PC-9 (cell line): ENCODE results near the gene RBP5. TPM values are rescaled to one million over a fixed set of nuclear protein-coding genes. Genes with fewer than 3 reads are reported as not detected.

ENCODE experiments used
- BruUV-seq: library from RNA; stranded (reverse); fragments of 400-500 nt; replicated peaks from 2 replicates; lab custom pipeline; 2021; lab: Mats Ljungman, UMichigan
- CTCF ChIA-PET: fragments of 300-600 bp; sonication (Branson Sonifier 250); formaldehyde crosslinking; loops from one replicate; lab custom pipeline; 2022; ENCODE audit warnings: antibody characterized with exemption; lab: Charles Lee
- POLR2A ChIA-PET: fragments of 300-600 bp; sonication (Branson Sonifier 250); formaldehyde crosslinking; loops from one replicate; lab custom pipeline; 2022; ENCODE audit warnings: antibody characterized with exemption; ENCODE audit not compliant: unreplicated experiment; lab: Charles Lee
- DNase-seq, 2 experiments: peaks; one replicate each; pipeline versions ENCODE4 v3.0.0 to v3.0.0-alpha.2; 2015 to 2022; ENCODE audit warnings: mixed read lengths in 1 of 2
- H2AFZ ChIP-seq: fragments of 200-600 bp; sonication (generic); 2 replicates; pipeline ENCODE4 v1.8.1; 2017; ENCODE audit warnings: antibody characterized with exemption
- H3F3A ChIP-seq: fragments of 200-600 bp; sonication (generic); 2 replicates; pipeline ENCODE4 v1.8.1; 2017; ENCODE audit warnings: antibody characterized with exemption, mild to moderate bottlenecking, low read depth; ENCODE audit not compliant: insufficient read depth
- H3K27ac ChIP-seq: fragments of 200-600 bp; sonication (generic); 2 replicates; pipeline ENCODE4 v1.6.1; 2016; ENCODE audit warnings: mixed run types
- H3K27me3 ChIP-seq: fragments of 200-600 bp; sonication (generic); 2 replicates; pipeline ENCODE4 v1.6.1; 2016; ENCODE audit warnings: low read depth, mixed run types; ENCODE audit not compliant: insufficient read depth
- H3K36me3 ChIP-seq: fragments of 200-600 bp; sonication (generic); 2 replicates; pipeline ENCODE4 v1.6.1; 2016; ENCODE audit warnings: low read depth, mixed run types
- H3K4me1 ChIP-seq: fragments of 200-600 bp; sonication (generic); replicated peaks from 2 replicates; pipeline ENCODE4 v1.6.1; 2016; ENCODE audit warnings: mixed run types; ENCODE audit not compliant: insufficient read depth
- H3K4me2 ChIP-seq: fragments of 200-600 bp; sonication (generic); 2 replicates; pipeline ENCODE4 v1.6.1; 2017; ENCODE audit warnings: mixed run types
- H3K4me3 ChIP-seq: fragments of 200-600 bp; sonication (generic); 2 replicates; pipeline ENCODE4 v1.6.1; 2016; ENCODE audit warnings: mixed run types
- H3K79me2 ChIP-seq: fragments of 200-600 bp; sonication (generic); 2 replicates; pipeline ENCODE4 v1.6.1; 2017; ENCODE audit warnings: low read depth, mixed run types
- H3K9me2 ChIP-seq: fragments of 200-600 bp; sonication (generic); 2 replicates; pipeline ENCODE4 v1.8.1; 2017; ENCODE audit warnings: mild to moderate bottlenecking; ENCODE audit not compliant: insufficient read depth
- H3K9me3 ChIP-seq: fragments of 200-600 bp; sonication (generic); 2 replicates; pipeline ENCODE4 v1.8.1; 2016; ENCODE audit warnings: low read depth; ENCODE audit not compliant: insufficient read depth
- H4K20me1 ChIP-seq: fragments of 200-600 bp; sonication (generic); 2 replicates; pipeline ENCODE4 v1.8.1; 2017; ENCODE audit not compliant: insufficient read depth
- CTCF ChIP-seq: fragments of 200-600 bp; sonication (generic); conservative IDR thresholded peaks from 2 replicates; pipeline ENCODE4 v1.6.1; 2017; ENCODE audit warnings: mixed run types, antibody characterized with exemption, mild to moderate bottlenecking, moderate library complexity
- EZH2 ChIP-seq: fragments of 200-600 bp; sonication (generic); IDR thresholded peaks from 2 replicates; pipeline ENCODE4 v1.8.0; 2017; ENCODE audit warnings: antibody characterized with exemption, low read depth
- intact Hi-C: fragments of 100-400 bp; cut with micrococcal nuclease; formaldehyde crosslinking; loops from one replicate; pipeline ENCODE4 v1.10.0; 2022; ENCODE audit not compliant: unreplicated experiment
- total RNA-seq: library from RNA; stranded (reverse); gene quantifications from 2 replicates; pipeline ENCODE4 v1.2.3, GENCODE V29; 2021

The RBP5 gene
- total RNA-seq, 1 experiment from 2014 or later: 0.74 TPM

GRCh38 chr12:7113389-7113871, 15.3 kb downstream of the RBP5 start:
- Histone ChIP-seq H3K9me3 (no peaks in the 10 kb centered on the region), H3K27ac (no peak overlapping the region), H4K20me1 (peaks cover 8% of the 10 kb centered on the region; the same call in 1 of the 2 replicates), H2AFZ (no peak overlapping the region), H3K9me2 (no peaks in the 10 kb centered on the region), H3K36me3 (peaks cover 7% of the 10 kb centered on the region), H3F3A (peaks cover 7% of the 10 kb centered on the region; the same call in 1 of the 2 replicates), H3K4me1 (peaks cover 6% of the 10 kb centered on the region), H3K27me3 (no peaks in the 10 kb centered on the region), H3K79me2 (peaks cover 10% of the 10 kb centered on the region; the same call in 1 of the 2 replicates), H3K4me2 (no peak overlapping the region), H3K4me3 (no peak overlapping the region)
- ChIA-PET CTCF (interaction anchor here (0.6 to 2.0 kb wide), 8 partner anchors 40 to 276 kb away, joined by 3 to 6 read pairs (median 4); partner anchors contain the start of genes C12orf57 and SPSB2), POLR2A (interaction anchor here (0.6 kb wide), 1 partner anchor 53 kb away, joined by 3 read pairs; no protein-coding TSS in a partner anchor)
- DNase-seq: peak in 1 of 2 experiments; percentile 48
- no TSS peak for BruUV-seq
- intact Hi-C loops: loop anchor here (1.0 kb wide), 3 partner anchors 53 to 244 kb away; partner anchors contain the start of genes C12orf57 and C1S
- TF ChIP-seq EZH2: no peak
- TF ChIP-seq CTCF: peak; percentile 92

DNA sequence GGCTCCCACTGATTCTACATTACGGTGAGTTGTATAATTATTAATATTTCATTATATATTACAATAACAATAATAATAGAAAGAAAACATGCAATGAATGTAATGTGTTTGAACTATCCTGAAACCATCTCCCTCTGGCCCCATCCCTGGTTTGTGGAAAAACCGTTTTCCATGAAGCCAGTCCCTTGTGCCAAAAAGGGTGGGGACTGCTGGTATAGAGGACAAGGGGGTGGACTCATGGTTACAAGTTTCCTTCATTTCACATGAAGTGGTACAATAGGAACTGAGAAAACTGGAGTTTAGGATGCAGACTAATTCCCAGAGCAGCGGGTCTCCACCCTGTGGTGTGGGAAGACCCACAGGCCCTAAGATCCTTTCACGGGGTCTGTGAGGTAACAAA, 16.6 kb downstream of the RBP5 start:
- H3K9me3 ChIP-seq: no peaks in the 10 kb centered on the region
- H3K4me1 ChIP-seq: peaks cover 14% of the 10 kb centered on the region
- intact Hi-C loops: no loop called here
- no peak for TF ChIP-seq EZH2
- no peak for TF ChIP-seq CTCF
- peaks cover 8% of the 10 kb centered on the region; the same call in 1 of the 2 replicates for H4K20me1 ChIP-seq
- no peak overlapping the region for H2AFZ ChIP-seq
- H3F3A ChIP-seq: peaks cover 18% of the 10 kb centered on the region; the same call in 1 of the 2 replicates
- H3K4me2 ChIP-seq: no peak overlapping the region
- H3K9me2 ChIP-seq: no peaks in the 10 kb centered on the region
- CTCF ChIA-PET: interaction anchor here (0.6 to 1.5 kb wide), 4 partner anchors 44 to 187 kb away, joined by 3 to 9 read pairs (median 4); partner anchors contain the start of gene C1S
- no TSS peak for BruUV-seq
- H3K27me3 ChIP-seq: no peaks in the 10 kb centered on the region
- H3K27ac ChIP-seq: no peak overlapping the region
- POLR2A ChIA-PET: no interaction called here
- peaks cover 21% of the 10 kb centered on the region for H3K79me2 ChIP-seq
- H3K4me3 ChIP-seq: no peak overlapping the region
- no peak for DNase-seq
- peaks cover 7% of the 10 kb centered on the region for H3K36me3 ChIP-seq

GRCh38 chr12:7110661-7111060, 18.0 kb downstream of the RBP5 start:
- POLR2A ChIA-PET: interaction anchor here (0.5 kb wide), 1 partner anchor 167 kb away, joined by 14 read pairs; the partner anchor contains the start of genes C12orf57 and RNU7-1
- no peak for TF ChIP-seq EZH2

More at GRCh38 chr12:7110661-7111060, 18.0 kb downstream of the RBP5 start:
- Histone ChIP-seq H3K4me2 (no peak overlapping the region), H2AFZ (no peak overlapping the region), H3K9me2 (no peaks in the 10 kb centered on the region), H3K27ac (no peak overlapping the region), H4K20me1 (peaks cover 8% of the 10 kb centered on the region; the same call in 1 of the 2 replicates), H3K4me3 (no peak overlapping the region), H3K36me3 (peaks cover 14% of the 10 kb centered on the region), H3F3A (peaks cover 27% of the 10 kb centered on the region), H3K9me3 (peaks cover 8% of the 10 kb centered on the region), H3K27me3 (no peaks in the 10 kb centered on the region), H3K4me1 (peaks cover 27% of the 10 kb centered on the region), H3K79me2 (peaks cover 35% of the 10 kb centered on the region)
- intact Hi-C loops: no loop called here
- DNase-seq: no peak
- CTCF ChIA-PET: interaction anchor here (1.4 to 1.5 kb wide), 2 partner anchors 50 to 185 kb away, joined by 4 to 9 read pairs; partner anchors contain the start of gene C1S
- no TSS peak for BruUV-seq
